ENCODE measurements around the gene LOXHD1.

Gene LOXHD1

GRCh38 chr18:46581648-46582047, 75.4 kb downstream of the LOXHD1 start:
- no peak for DNase-seq (ENCODE audit: low read depth in 3 of 3, low spot score in 1 of 3)

DNA sequence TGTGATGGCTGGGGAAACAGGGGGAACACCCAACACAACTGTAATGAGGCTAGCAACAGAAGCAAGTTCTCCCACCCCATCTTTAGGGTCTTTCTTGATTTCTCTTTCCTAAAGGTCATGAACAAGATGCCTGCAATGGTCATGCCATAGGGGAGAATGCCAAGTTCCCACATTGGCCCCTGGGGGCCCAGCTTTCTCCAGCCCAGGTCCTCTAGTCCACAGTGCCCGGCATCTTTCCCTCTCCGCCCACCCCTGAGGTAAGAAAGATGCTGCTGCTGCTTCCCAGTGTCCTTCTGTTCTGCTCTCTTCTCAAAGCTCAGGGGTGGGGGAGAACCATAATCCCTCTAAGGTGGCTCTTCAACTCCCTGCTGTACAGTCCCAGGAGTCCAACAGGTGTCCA, 78.0 kb downstream of the LOXHD1 start:
- no peak for DNase-seq (ENCODE audit: low read depth in 3 of 3, low spot score in 1 of 3)

GRCh38 chr18:46577546-46577945, 79.5 kb downstream of the LOXHD1 start:
- DNase-seq (ENCODE audit: low read depth in 3 of 3, low spot score in 1 of 3): no peak

DNA sequence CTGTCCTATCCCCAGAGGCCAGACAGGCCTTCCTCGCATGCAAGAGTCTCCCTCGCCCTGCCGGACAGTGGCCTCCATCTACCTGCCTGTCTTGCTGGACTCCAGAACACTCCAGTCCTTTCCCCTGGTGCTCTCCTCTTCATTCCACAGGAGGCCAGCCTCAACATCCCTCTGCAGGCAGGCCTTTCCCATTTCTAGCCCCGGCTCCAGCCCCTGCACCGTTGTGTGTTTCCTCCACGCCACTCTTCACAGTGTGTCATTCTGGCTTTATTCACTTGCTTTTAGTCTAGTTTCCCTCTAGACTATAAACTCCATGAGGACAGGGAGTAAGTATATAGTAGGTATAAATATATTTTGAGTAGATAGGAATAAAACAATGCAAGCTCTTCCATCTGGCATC, 81.2 kb downstream of the LOXHD1 start:
- DNase-seq (ENCODE audit: low read depth in 3 of 3, low spot score in 1 of 3): no peak

DNA sequence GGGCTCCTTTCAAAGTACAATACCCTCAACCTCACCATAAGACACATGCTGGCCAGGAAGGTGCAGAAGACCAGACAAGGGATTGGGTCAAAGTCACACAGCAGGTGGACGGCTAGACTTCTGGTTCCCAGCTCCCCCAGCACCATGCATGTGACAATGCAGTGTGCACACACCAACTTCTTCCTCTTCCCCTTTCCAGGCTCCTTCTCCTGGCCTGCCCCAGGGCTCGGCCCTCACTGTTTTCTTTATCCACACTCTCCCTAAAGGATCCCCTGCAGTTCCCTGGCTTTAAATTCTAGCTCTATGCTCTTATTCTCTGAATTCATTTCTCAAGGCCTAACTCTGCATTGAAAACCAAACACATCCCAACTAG, 82.3 kb downstream of the LOXHD1 start:
- no peak for DNase-seq (ENCODE audit: low read depth in 3 of 3, low spot score in 1 of 3)

DNA sequence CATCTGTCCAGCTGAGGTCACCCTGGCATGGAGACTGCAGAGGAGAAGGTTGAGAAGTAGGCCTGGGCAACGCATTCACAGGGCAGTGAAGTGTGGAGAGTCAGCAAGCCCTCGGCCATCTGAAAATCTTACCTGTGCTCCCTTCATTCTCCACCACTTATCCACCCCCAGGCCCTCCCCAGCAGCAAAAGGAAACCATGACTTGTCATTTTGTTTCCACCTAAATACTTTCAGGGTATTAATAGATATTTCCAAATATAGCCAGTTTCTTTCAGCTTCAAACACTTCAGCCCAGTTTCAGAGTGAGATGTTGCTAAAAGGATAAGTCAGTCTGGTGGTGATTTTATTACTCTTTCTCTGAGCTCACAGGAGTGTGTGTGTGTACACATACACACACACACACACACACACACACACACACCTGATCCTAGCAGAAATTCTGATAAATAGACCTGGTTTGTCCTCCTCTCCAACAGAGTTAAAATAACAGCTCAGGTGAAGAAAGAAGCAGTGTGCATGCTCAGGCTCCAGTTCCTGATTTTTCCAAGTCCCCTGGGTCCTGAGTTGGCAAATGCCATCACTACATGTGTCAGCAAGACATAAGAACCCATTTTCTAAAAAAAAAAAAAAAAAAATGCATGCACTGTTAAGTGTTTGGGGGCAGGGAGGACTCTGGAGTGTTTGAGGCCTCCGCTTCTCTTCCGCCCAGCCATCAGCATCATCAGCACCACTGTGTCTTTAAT, 82.8 kb downstream of the LOXHD1 start:
- DNase-seq (ENCODE audit: low read depth in 3 of 3, low spot score in 1 of 3): no peak

DNA sequence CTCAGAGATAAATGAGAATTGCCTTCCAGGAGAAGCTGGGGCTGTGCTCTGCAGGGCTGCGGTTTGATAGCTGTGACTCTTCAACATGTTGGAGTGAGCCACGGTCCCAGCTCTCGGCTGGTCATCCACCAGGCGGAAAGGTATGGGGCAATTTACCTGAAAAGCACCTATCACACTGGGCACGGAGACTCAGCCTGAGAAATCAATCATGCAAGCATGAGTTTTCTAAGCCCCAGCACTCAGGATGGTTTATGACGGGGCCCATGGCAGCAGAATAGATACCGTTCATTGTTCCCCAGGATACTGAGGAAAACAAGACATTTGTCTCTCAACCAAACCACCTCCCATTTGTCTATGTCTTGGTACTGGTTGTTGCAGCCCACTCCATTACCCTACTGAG, 83.9 kb downstream of the LOXHD1 start:
- no peak for DNase-seq (ENCODE audit: low read depth in 3 of 3, low spot score in 1 of 3)

GRCh38 chr18:46571756-46572155, 85.3 kb downstream of the LOXHD1 start:
- no peak for DNase-seq (ENCODE audit: low read depth in 3 of 3, low spot score in 1 of 3)

GRCh38 chr18:46570666-46571065, 86.4 kb downstream of the LOXHD1 start:
- DNase-seq (ENCODE audit: low read depth in 3 of 3, low spot score in 1 of 3): no peak

- DNase-seq (ENCODE audit: low read depth in 3 of 3, low spot score in 1 of 3): no peak
These were observed 86.9 kb downstream of the LOXHD1 start for GRCh38 chr18:46570134-46570533.

GRCh38 chr18:46569211-46569610, 87.8 kb downstream of the LOXHD1 start:
- DNase-seq (ENCODE audit: low read depth in 3 of 3, low spot score in 1 of 3): no peak

- DNase-seq (ENCODE audit: low read depth in 3 of 3, low spot score in 1 of 3): no peak
These were observed 89.8 kb downstream of the LOXHD1 start for GRCh38 chr18:46567196-46567595.

GRCh38 chr18:46566111-46566510, 90.9 kb downstream of the LOXHD1 start:
- no peak for DNase-seq (ENCODE audit: low read depth in 3 of 3, low spot score in 1 of 3)

GRCh38 chr18:46565256-46565655, 91.8 kb downstream of the LOXHD1 start:
- no peak for DNase-seq (ENCODE audit: low read depth in 3 of 3, low spot score in 1 of 3)

DNA sequence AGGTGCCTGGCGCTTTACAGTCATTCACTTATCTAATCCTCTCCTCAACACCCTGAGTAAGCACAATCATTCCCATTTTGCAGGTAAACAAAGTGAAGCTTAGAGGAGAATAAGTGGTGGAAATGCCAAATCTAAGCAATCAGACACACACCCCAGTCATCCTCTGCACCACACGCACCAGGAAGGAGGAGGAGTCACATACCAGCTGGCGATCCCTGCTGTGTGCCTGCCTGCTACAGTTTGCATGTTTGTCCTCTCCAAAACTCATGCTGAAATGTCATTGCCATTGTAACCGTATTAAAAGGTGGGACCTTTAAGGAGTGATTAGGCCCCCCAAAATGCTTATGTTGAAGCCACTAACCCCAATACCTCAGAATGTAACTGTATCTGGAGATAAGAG, 93.7 kb downstream of the LOXHD1 start:
- DNase-seq (ENCODE audit: low read depth in 3 of 3, low spot score in 1 of 3): no peak

- no peak for DNase-seq (ENCODE audit: low read depth in 3 of 3, low spot score in 1 of 3)
These were observed 94.3 kb downstream of the LOXHD1 start for GRCh38 chr18:46562674-46563192.

DNA sequence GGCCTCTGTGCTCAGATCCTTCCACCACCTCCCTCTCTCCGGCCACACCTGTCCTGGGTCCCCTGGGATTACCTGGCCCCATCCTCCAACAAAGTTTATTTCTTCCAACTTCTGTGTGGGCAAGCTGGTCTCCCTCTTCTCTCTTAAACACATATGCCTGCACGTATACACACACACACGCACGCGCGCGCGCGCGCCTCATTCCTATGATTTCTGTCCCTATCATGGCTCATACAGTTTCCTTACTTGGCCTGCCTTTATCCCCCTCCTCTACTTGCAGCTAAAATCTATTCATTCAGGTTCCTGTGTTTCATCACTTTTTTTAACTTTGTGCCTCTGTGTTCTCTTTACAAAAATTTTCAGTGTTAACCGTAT, 96.4 kb downstream of the LOXHD1 start:
- DNase-seq (ENCODE audit: low read depth in 3 of 3, low spot score in 1 of 3): no peak

DNA sequence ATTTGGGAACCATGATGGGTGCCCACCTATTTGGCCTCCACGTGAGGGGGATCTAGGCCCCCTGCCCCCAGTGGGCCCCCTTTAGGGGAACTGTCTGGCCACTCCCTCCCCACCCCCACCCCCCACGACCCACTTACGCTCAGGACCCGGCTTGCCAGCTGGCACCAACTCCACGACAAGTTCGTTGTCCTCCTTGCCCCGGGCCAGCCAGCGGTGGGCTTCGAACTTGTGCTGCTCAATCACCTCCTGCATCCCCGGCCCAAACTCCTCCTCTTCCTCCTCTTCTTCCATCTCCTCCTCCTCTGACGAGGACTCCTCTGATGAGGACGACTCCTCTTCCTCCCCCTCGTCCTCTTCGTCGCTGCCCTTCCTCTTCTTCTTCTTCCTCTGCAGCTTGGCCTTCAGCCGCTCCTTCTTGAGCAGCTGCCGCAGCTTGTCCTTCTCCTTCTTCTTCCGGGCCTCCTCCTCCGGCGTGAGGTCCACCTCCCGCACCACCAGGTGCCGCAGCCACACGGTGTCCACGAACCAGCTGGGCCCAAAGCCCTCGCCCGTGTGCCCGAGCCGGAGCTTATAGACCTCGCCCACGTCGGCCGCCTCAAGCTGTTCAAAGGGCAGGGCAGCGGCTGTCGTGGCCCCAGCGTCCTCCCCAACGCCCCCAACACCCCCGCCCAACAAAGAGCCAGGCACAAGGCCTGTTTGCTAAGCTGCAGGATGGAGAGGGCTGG, 96.9 kb downstream of the LOXHD1 start:
- DNase-seq (ENCODE audit: low read depth in 3 of 3, low spot score in 1 of 3): no peak

GRCh38 chr18:46559296-46559695, 97.7 kb downstream of the LOXHD1 start:
- no peak for DNase-seq (ENCODE audit: low read depth in 3 of 3, low spot score in 1 of 3)

- no peak for DNase-seq (ENCODE audit: low read depth in 3 of 3, low spot score in 1 of 3)
These were observed 100.3 kb downstream of the LOXHD1 start for GRCh38 chr18:46556590-46557206.

DNA sequence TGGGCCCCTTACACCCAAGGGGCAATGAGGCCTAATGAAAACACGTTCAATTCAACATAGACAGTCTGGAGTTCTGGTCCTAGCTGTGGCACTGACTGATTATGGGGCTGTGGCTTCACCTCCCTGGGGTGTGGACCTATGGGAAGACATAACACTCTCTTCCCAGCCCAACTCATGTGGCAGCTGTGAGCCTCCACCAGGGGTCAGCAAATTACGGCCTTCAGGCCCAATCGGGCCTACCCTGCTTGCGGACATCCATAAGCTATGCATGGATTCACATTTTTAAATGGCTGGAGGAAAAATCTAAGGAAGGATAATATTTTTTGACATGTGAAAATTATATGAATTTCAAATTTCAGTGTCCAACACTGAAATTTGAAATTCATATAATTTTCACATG, 101.3 kb downstream of the LOXHD1 start:
- DNase-seq (ENCODE audit: low read depth in 3 of 3, low spot score in 1 of 3): no peak

DNA sequence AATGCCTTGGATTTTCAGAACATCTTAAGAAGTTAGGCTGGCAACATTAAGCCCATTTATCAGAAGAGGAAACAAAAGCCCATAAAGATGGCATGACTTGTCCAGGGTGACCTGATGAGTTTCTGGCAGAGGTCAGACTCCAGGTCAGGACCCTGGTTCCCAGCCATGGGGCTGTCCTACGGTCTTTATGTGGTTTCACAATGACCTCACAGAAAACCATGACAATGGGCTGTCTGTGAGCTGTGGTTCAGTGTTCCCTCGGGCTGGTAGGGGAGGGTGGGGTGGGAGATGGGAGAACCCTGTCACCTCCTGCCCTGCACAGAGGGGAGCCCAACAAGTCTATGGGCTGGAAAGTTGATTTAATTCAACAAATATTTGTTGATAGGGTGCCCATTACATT, 101.8 kb downstream of the LOXHD1 start:
- no peak for DNase-seq (ENCODE audit: low read depth in 3 of 3, low spot score in 1 of 3)
